HCT116 (cell line): ENCODE measurements around the gene NAPSA. TPM values are rescaled to one million over a fixed set of nuclear protein-coding genes. Genes with fewer than 3 reads are reported as not detected.

Experiments
- ATAC-seq: fragments of 200-7000 bp; cut with Tn5 transposase; 2 replicates; pipeline ENCODE4 v1.9.1; 2020; ENCODE audit warnings: mild to moderate bottlenecking, moderate library complexity
- BruUV-seq: library from RNA; stranded (reverse); fragments of 400-500 nt; replicated peaks from 2 replicates; lab custom pipeline; 2021; lab: Mats Ljungman, UMichigan
- CTCF ChIA-PET: fragments of 300-600 bp; sonication (Branson Sonifier 250); formaldehyde crosslinking; loops from one replicate; lab custom pipeline; 2021; ENCODE audit warnings: antibody characterized with exemption; lab: Charles Lee
- POLR2A ChIA-PET: fragments of 300-600, 350-600 bp; sonication (Branson Sonifier 250); formaldehyde crosslinking; loops from one replicate; lab custom pipeline; 2021; ENCODE audit warnings: antibody characterized with exemption; lab: Charles Lee
- RAD21 ChIA-PET, 2 experiments: fragments of 300-600 bp; sonication (Branson Sonifier 250); formaldehyde crosslinking; loops; one replicate each; lab custom pipeline; 2023; ENCODE audit warnings: low total read pairs in 2 of 2; ENCODE audit not compliant: uncharacterized antibody in 2 of 2, unreplicated experiment in 2 of 2, low non-redundant PET in 1 of 2; lab: Charles Lee
- DNase-seq: peaks from one replicate; pipeline ENCODE4 v3.0.0-alpha.2; 2010; ENCODE audit warnings: low read depth, low spot score
- H2AFZ ChIP-seq: fragments of 200-600 bp; shearing (Covaris generic), sonication (generic); 2 replicates; pipeline ENCODE4 v1.6.1; 2017; ENCODE audit warnings: low read depth, mixed run types, mixed read lengths, antibody characterized with exemption, low read length; ENCODE audit not compliant: poor library complexity, severe bottlenecking
- H3K27ac ChIP-seq: 2 replicates; pipeline ENCODE4 v1.5.1; 2012; ENCODE audit warnings: low read depth, low read length
- H3K27me3 ChIP-seq: fragments of 200-600 bp; sonication (generic); 2 replicates; pipeline ENCODE4 v1.6.1; 2016; ENCODE audit warnings: mixed run types, low read length, mixed read lengths; ENCODE audit not compliant: insufficient read depth
- H3K36me3 ChIP-seq, 2 experiments: fragments of 200-500 bp in 1 of 2; fragments of 200-600 bp in 1 of 2; sonication (Bioruptor generic) in 1 of 2; sonication (generic) in 1 of 2; 2 replicates each; pipeline versions ENCODE4 v1.5.1 to v1.6.1; 2014 to 2016; ENCODE audit warnings: low read length in 2 of 2, inconsistent platforms in 1 of 2, mixed read lengths in 1 of 2, mixed run types in 1 of 2; ENCODE audit not compliant: insufficient read depth in 2 of 2, control insufficient read depth in 1 of 2
- H3K4me1 ChIP-seq, 2 experiments: fragments of 200-600 bp in 1 of 2; sonication (generic) in 1 of 2; 2 replicates each; pipeline versions ENCODE4 v1.5.1 to v1.6.1; 2012 to 2017; ENCODE audit warnings: low read length in 2 of 2, inconsistent platforms in 1 of 2, mild to moderate bottlenecking in 1 of 2, mixed read lengths in 1 of 2, mixed run types in 1 of 2, moderate library complexity in 1 of 2; ENCODE audit not compliant: insufficient read depth in 2 of 2, control insufficient read depth in 1 of 2
- H3K4me2 ChIP-seq: fragments of 200-600 bp; sonication (generic); 2 replicates; pipeline ENCODE4 v1.6.1; 2017; ENCODE audit warnings: mixed run types, low read length, mixed read lengths
- H3K4me3 ChIP-seq, 2 experiments: fragments of 200-600 bp in 1 of 2; sonication (generic) in 1 of 2; replicated peaks in 1 of 2; 2 replicates each; pipeline ENCODE4 v1.5.1; 2011 to 2016; ENCODE audit warnings: low read length in 2 of 2, control low read depth in 1 of 2, low read depth in 1 of 2, mild to moderate bottlenecking in 1 of 2, mixed read lengths in 1 of 2, mixed run types in 1 of 2
- H3K79me2 ChIP-seq: fragments of 200-600 bp; sonication (generic); 2 replicates; pipeline ENCODE4 v1.6.1; 2017; ENCODE audit warnings: mild to moderate bottlenecking, mixed run types, low read length, moderate library complexity, mixed read lengths; ENCODE audit not compliant: insufficient read depth
- H3K9ac ChIP-seq: fragments of 200-600 bp; sonication (generic); 2 replicates; pipeline ENCODE4 v1.6.1; 2016; ENCODE audit warnings: low read length, mixed read lengths
- H3K9me2 ChIP-seq: fragments of 200-600 bp; sonication (generic), shearing (Covaris generic); 2 replicates; pipeline ENCODE4 v1.6.1; 2017; ENCODE audit warnings: mixed run types, mild to moderate bottlenecking, moderate library complexity; ENCODE audit not compliant: insufficient read depth
- H3K9me3 ChIP-seq, 2 experiments: fragments of 200-500 bp in 1 of 2; fragments of 200-600 bp in 1 of 2; sonication (Bioruptor generic) in 1 of 2; sonication (generic) in 1 of 2; 2 replicates each; pipeline ENCODE4 v1.6.1; 2014 to 2017; ENCODE audit warnings: low read length in 2 of 2, mixed read lengths in 2 of 2, inconsistent platforms in 1 of 2, low read depth in 1 of 2, mild to moderate bottlenecking in 1 of 2, mixed run types in 1 of 2, moderate library complexity in 1 of 2; ENCODE audit not compliant: control insufficient read depth in 1 of 2, insufficient read depth in 1 of 2
- H4K20me1 ChIP-seq: fragments of 200-600 bp; sonication (generic), shearing (Covaris generic); 2 replicates; pipeline ENCODE4 v1.6.1; 2017; ENCODE audit warnings: mixed run types, mild to moderate bottlenecking, moderate library complexity; ENCODE audit not compliant: insufficient read depth
- ATF3 ChIP-seq: IDR thresholded peaks from 2 replicates; pipeline ENCODE4 v1.6.1; 2012
- RAD21 ChIP-seq: IDR thresholded peaks from 2 replicates; pipeline ENCODE4 v1.6.1; 2012; ENCODE audit warnings: low read depth, mild to moderate bottlenecking
- YY1 ChIP-seq: IDR thresholded peaks from 2 replicates; pipeline ENCODE4 v1.6.1; 2011; ENCODE audit warnings: low read length, low read depth, moderate library complexity, mild to moderate bottlenecking; ENCODE audit not compliant: insufficient replicate concordance; ENCODE audit errors: extremely low read depth
- ZNF274 ChIP-seq: fragments of 200-500 bp; sonication (Bioruptor generic); IDR thresholded peaks from 2 replicates; pipeline ENCODE4 v1.6.1; 2014; ENCODE audit warnings: mild to moderate bottlenecking, low read depth, low read length, inconsistent platforms
- intact Hi-C: fragments of 100-400 bp; cut with micrococcal nuclease; formaldehyde crosslinking; loops from 2 replicates; pipeline ENCODE4 v1.10.0; 2022
- total RNA-seq: library from RNA; stranded (reverse); gene quantifications from one replicate; pipeline ENCODE4 v1.2.1, GENCODE V29; 2021; ENCODE audit not compliant: unreplicated experiment

NAPSA gene
- total RNA-seq, 1 experiment from 2014 or later = 4.4 TPM

DNA sequence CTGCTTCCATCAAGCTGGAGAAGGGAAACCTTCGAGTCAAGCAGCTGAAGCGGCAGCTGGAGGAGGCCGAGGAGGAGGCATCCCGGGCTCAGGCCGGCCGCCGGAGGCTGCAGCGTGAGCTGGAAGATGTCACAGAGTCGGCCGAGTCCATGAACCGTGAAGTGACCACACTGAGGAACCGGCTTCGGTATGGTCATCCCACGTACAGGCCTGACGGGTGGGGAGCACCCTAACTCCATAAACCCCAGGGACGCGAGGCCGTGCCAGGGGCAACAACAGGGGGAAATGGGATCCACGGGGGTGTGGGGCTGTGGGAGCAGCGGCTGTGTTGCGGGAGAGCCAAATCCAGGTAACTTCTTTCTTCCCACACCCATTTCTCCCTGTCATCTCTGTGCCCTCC lies 56.4 kb downstream of the NAPSA start:
- H2AFZ ChIP-seq = no peak overlapping the region
- no peaks in the 10 kb centered on the region for H3K4me1 ChIP-seq
- CTCF ChIA-PET = no interaction called here
- intact Hi-C loops = no loop called here
- ATAC-seq = no peak
- TF ChIP-seq ATF3 (no peak), RAD21 (no peak), YY1 (no peak), ZNF274 (no peak)
- TF ChIP-seq, all 23 proteins: peak for 0
- BruUV-seq = no TSS peak
- no peak for DNase-seq
- Histone ChIP-seq H3K79me2 (no peaks in the 10 kb centered on the region), H3K27me3 (no peaks in the 10 kb centered on the region), H3K4me3 (no peak overlapping the region), H3K4me2 (no peak overlapping the region), H3K27ac (no peak overlapping the region), H4K20me1 (no peaks in the 10 kb centered on the region), H3K9me2 (no peaks in the 10 kb centered on the region), H3K9me3 (no peaks in the 10 kb centered on the region), H3K36me3 (no peaks in the 10 kb centered on the region), H3K9ac (no peak overlapping the region)
- ChIA-PET POLR2A (no interaction called here), RAD21 (no interaction called here)

Other genes starting within 250 kb of the NAPSA start
- gene IZUMO2, start 202.4 kb downstream of the NAPSA start, total RNA-seq = not detected
- gene MYH14, start 162.0 kb downstream of the NAPSA start, total RNA-seq = 60.1 TPM
- gene KCNC3, start 36.3 kb downstream of the NAPSA start, total RNA-seq = 6.9 TPM
- gene NR1H2, start 10.8 kb upstream of the NAPSA start, total RNA-seq = 40.3 TPM
- gene POLD1, start 18.7 kb upstream of the NAPSA start, total RNA-seq = 122 TPM
- gene SPIB, start 53.3 kb upstream of the NAPSA start, total RNA-seq = 0.96 TPM
- not detected for gene MYBPC2, start 67.3 kb upstream of the NAPSA start, total RNA-seq
- 92.4 TPM for gene EMC10, start 110.9 kb upstream of the NAPSA start, total RNA-seq
- gene GARIN5A, start 111.2 kb upstream of the NAPSA start, total RNA-seq = 12.2 TPM
- 40.9 TPM for gene JOSD2, start 145.6 kb upstream of the NAPSA start, total RNA-seq
- not detected for gene ASPDH, start 148.3 kb upstream of the NAPSA start, total RNA-seq
- gene LRRC4B, start 202.8 kb upstream of the NAPSA start, total RNA-seq = 0.89 TPM